ENCODE results near the gene TDRD12.
"Not testable (repeated sequence)": the region's sequence is repeated elsewhere in the genome, so short reads cannot be mapped to it uniquely, and the experiment has no call there.

Gene TDRD12

GRCh38 chr19:32866061-32866460 lies 146.5 kb downstream of the TDRD12 start:
- DNase-seq (ENCODE audit: low read depth in 2 of 2): no peak

- DNase-seq (ENCODE audit: low read depth in 2 of 2): no peak
Measured at GRCh38 chr19:32866564-32867265, 147.1 kb downstream of the TDRD12 start.

- DNase-seq (ENCODE audit: low read depth in 2 of 2): not testable (repeated sequence)
Measured at GRCh38 chr19:32867436-32867835, 147.9 kb downstream of the TDRD12 start.

GRCh38 chr19:32868206-32868950 lies 148.8 kb downstream of the TDRD12 start:
- no peak for DNase-seq (ENCODE audit: low read depth in 2 of 2)

- no peak for DNase-seq (ENCODE audit: low read depth in 2 of 2)
Measured at GRCh38 chr19:32869369-32869965, 149.9 kb downstream of the TDRD12 start, which contains the start of gene SLC7A9. Gene SLC7A9 (minus strand): TSS chr19:32869767. CDS start chr19:32868534, 1,233 bp downstream.

- no peak for DNase-seq (ENCODE audit: low read depth in 2 of 2)
Measured at GRCh38 chr19:32869966-32870573, 150.5 kb downstream of the TDRD12 start.

- DNase-seq (ENCODE audit: low read depth in 2 of 2): no peak
Measured at GRCh38 chr19:32870981-32871451, 151.4 kb downstream of the TDRD12 start.

- DNase-seq (ENCODE audit: low read depth in 2 of 2): no peak
Measured at GRCh38 chr19:32872391-32872790, 152.8 kb downstream of the TDRD12 start.

- DNase-seq (ENCODE audit: low read depth in 2 of 2): no peak
Measured at GRCh38 chr19:32873247-32873959, 153.8 kb downstream of the TDRD12 start.

GRCh38 chr19:32874605-32875004 lies 155.0 kb downstream of the TDRD12 start:
- DNase-seq (ENCODE audit: low read depth in 2 of 2): no peak

- no peak for DNase-seq (ENCODE audit: low read depth in 2 of 2)
Measured at GRCh38 chr19:32875428-32875827, 155.9 kb downstream of the TDRD12 start.

- DNase-seq (ENCODE audit: low read depth in 2 of 2): no peak
Measured at GRCh38 chr19:32876236-32876918, 156.8 kb downstream of the TDRD12 start.

- no peak for DNase-seq (ENCODE audit: low read depth in 2 of 2)
Measured at GRCh38 chr19:32876919-32877285, 157.3 kb downstream of the TDRD12 start.
